Adrenal gland (tissue), 5 donors: ENCODE measurements around the gene TTC22.

Experiments used
- POLR2A ChIP-seq, 2 donors: fragments of 450-650 bp; IDR thresholded peaks; one replicate each; pipeline ENCODE4 v1.6.1; 2017; ENCODE audit warnings: antibody characterized with exemption in 2 of 2, mild to moderate bottlenecking in 2 of 2, moderate library complexity in 1 of 2
- TF ChIP-seq, protein P1 (sequence below), 6 experiments: fragments of 450-650 bp in 4 of 6; fragments of 200-600 bp in 2 of 6; sonication (generic) in 1 of 6; IDR thresholded peaks; 1 replicate in 5 of 6; 2 replicates in 1 of 6; pipeline versions ENCODE4 v1.5.1 to v1.8.0; 2016 to 2021; ENCODE audit warnings: antibody characterized with exemption in 6 of 6, mild to moderate bottlenecking in 2 of 6, moderate library complexity in 1 of 6
- donor health status: DM: no; HTN: no; CAD: no.

DNA sequence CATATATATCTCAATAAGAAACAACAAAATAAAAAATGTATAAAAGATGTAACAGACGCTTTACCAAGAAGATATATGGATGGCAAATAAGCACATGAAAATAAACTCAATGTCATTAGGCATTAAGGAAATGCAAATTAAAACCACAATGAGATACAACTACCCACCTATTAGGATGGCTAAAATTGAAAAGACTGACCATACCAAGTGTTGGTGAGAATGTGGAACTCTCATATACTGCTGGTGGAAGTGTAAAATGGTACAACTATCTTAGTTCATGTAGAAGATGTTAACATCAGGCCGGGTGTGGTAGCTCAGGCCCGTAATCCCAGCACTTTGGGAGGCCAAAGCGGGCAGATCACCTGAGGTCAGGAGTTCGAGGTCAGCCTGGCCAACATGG lies 42.3 kb upstream of the TTC22 start:
- TF ChIP-seq, protein P1, sequence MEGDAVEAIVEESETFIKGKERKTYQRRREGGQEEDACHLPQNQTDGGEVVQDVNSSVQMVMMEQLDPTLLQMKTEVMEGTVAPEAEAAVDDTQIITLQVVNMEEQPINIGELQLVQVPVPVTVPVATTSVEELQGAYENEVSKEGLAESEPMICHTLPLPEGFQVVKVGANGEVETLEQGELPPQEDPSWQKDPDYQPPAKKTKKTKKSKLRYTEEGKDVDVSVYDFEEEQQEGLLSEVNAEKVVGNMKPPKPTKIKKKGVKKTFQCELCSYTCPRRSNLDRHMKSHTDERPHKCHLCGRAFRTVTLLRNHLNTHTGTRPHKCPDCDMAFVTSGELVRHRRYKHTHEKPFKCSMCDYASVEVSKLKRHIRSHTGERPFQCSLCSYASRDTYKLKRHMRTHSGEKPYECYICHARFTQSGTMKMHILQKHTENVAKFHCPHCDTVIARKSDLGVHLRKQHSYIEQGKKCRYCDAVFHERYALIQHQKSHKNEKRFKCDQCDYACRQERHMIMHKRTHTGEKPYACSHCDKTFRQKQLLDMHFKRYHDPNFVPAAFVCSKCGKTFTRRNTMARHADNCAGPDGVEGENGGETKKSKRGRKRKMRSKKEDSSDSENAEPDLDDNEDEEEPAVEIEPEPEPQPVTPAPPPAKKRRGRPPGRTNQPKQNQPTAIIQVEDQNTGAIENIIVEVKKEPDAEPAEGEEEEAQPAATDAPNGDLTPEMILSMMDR (IDR thresholded peaks at IDR 0.05): no peak
- no peak for TF ChIP-seq POLR2A (IDR thresholded peaks at IDR 0.05)
